A549 (cell line): ENCODE data around the gene KIAA0753.

Experiments
- BHLHE40 ChIP-seq: IDR thresholded peaks from 2 replicates; pipeline ENCODE4 v1.6.1; 2012; ENCODE audit warnings: low read depth, low read length, inconsistent platforms
- CTCF ChIP-seq: fragments of >200 bp; sonication (Bioruptor Twin); formaldehyde crosslinking; IDR thresholded peaks from 3 replicates; pipeline ENCODE4 v1.5.1; 2016
- EP300 ChIP-seq, 2 experiments: fragments of >200 bp; sonication (Bioruptor Twin); formaldehyde crosslinking; IDR thresholded peaks; 2 replicates in 1 of 2; 3 replicates in 1 of 2; pipeline ENCODE4 v1.6.1; 2016 to 2017
- HDAC2 ChIP-seq: fragments of 200-600 bp; sonication (generic); IDR thresholded peaks from 2 replicates; pipeline ENCODE4 v1.6.1; 2016
- JUN ChIP-seq, 2 experiments: fragments of >200 bp; sonication (Bioruptor Twin); formaldehyde crosslinking; IDR thresholded peaks; 2 replicates in 1 of 2; 3 replicates in 1 of 2; pipeline ENCODE4 v1.6.1; 2016 to 2017
- MAX ChIP-seq: IDR thresholded peaks from 2 replicates; pipeline ENCODE4 v1.6.1; 2012
- TP53 ChIP-seq: fragments of 250-450 bp; sonication (Bioruptor Pico); IDR thresholded peaks from 2 replicates; pipeline ENCODE4 v1.5.0; 2021; ENCODE audit warnings: mild to moderate bottlenecking, moderate library complexity
- USF2 ChIP-seq: fragments of 450-650 bp; IDR thresholded peaks from 2 replicates; pipeline ENCODE4 v1.6.1; 2014; ENCODE audit warnings: antibody characterized with exemption

- TF ChIP-seq JUN (IDR thresholded peaks at IDR 0.05) (no peak), CTCF (no peak), MAX (no peak), USF2 (no peak), EP300 (IDR thresholded peaks at IDR 0.05) (no peak), BHLHE40 (no peak), HDAC2 (no peak), TP53 (CRISPR knock-in tag) (no peak)
These were observed 57.1 kb downstream of the KIAA0753 start for GRCh38 chr17:6583411-6583810.
